Measurements from ENCODE around the gene LLGL2. TPM values are rescaled to one million over a fixed set of nuclear protein-coding genes. Genes with fewer than 3 reads are reported as not detected.

Gene LLGL2
- total RNA-seq, 6 donors from 2014 or later: 113 to 256 (median 175) TPM

DNA sequence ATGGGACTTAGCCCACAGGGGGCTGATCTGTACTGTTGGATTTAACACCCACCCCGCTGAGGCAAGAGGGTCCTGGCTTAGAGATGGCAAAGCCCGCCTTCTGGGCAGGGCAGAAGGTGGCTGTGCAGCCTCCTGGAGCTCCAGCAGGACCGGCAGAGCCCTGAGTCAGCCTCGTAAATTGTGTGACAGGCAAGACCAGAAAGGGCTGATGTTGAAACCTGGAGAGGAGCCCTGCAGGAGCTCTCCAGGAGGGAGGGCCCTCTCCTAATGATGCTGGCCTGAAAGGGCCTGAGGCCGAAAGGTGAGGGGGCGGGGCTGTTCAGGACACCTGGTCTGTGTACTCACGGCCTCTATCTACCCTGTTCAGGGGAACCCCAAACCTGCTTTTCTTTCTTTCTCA lies 39.6 kb downstream of the LLGL2 start:
- Histone ChIP-seq H3K27ac (no peak overlapping the region), H3K4me3 (no peak overlapping the region), H3K4me1 (no peaks in the 10 kb centered on the region), H3K27me3 (no peaks in the 10 kb centered on the region), H3K36me3 (peaks cover 3 to 65% (median 44%) of the 10 kb centered on the region in 4 donors), H3K9me3 (no peaks in the 10 kb centered on the region)
- no peak for DNase-seq
- ATAC-seq (ENCODE audit: low FRiP score in 2 of 2): no peak
- WGBS, 2 donors: 85 to 93% methylated on average over 6 of the region's 7 CpGs
- no peak for TF ChIP-seq POLR2A (IDR thresholded peaks at IDR 0.05)
- TF ChIP-seq CTCF (IDR thresholded peaks at IDR 0.05): no peak
- no peak for TF ChIP-seq EP300 (IDR thresholded peaks at IDR 0.05)

- Histone ChIP-seq H3K4me3 (no peak overlapping the region), H3K9me3 (no peaks in the 10 kb centered on the region), H3K4me1 (no peaks in the 10 kb centered on the region), H3K27me3 (no peaks in the 10 kb centered on the region), H3K36me3 (peaks cover 3 to 69% (median 48%) of the 10 kb centered on the region in 4 donors), H3K27ac (no peak overlapping the region)
- DNase-seq: no peak
- ATAC-seq (ENCODE audit: low FRiP score in 2 of 2): no peak
- TF ChIP-seq EP300 (IDR thresholded peaks at IDR 0.05) (no peak), POLR2AphosphoS5 (IDR thresholded peaks at IDR 0.05) (no peak), CTCF (IDR thresholded peaks at IDR 0.05) (no peak), POLR2A (IDR thresholded peaks at IDR 0.05) (no peak)
- WGBS, 2 donors: 91 to 100% methylated on average over 1 to 6 of the region's 6 CpGs
Observed at GRCh38 chr17:75565618-75566017, 40.1 kb downstream of the LLGL2 start.

- 85 to 88% methylated on average over 6 of the region's 6 CpGs for WGBS, 2 donors
- DNase-seq (no peak), ATAC-seq (ENCODE audit: low FRiP score in 2 of 2) (no peak)
- Histone ChIP-seq H3K4me1 (no peaks in the 10 kb centered on the region), H3K27me3 (no peaks in the 10 kb centered on the region), H3K36me3 (peaks cover 3 to 77% (median 56%) of the 10 kb centered on the region in 4 donors), H3K9me3 (no peaks in the 10 kb centered on the region), H3K27ac (no peak overlapping the region), H3K4me3 (no peak overlapping the region)
- TF ChIP-seq CTCF (IDR thresholded peaks at IDR 0.05): no peak
- TF ChIP-seq POLR2AphosphoS5 (IDR thresholded peaks at IDR 0.05): no peak
- TF ChIP-seq POLR2A (IDR thresholded peaks at IDR 0.05): no peak
- no peak for TF ChIP-seq EP300 (IDR thresholded peaks at IDR 0.05)
Observed at GRCh38 chr17:75566416-75566815, 40.9 kb downstream of the LLGL2 start.

DNA sequence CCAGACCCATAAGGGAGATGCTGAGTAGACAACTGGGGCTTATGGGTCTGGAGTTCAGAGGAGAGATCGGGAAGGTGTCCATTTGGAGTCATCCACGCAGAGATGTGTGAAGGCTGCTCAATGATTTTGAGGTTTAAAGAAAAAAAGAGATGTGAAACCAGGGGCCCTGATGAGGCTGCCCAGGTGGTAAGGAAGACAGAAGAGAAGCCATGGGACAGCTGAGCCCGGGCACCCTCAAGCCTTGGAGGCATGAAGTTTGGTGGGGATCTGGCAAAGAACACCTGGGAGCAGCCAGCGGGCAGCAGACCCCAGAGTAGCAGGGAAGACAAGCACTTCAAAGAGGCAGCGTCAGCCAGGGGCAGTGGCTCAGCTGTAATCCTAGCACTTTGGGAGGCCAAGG lies 41.3 kb downstream of the LLGL2 start:
- no peak for DNase-seq
- WGBS, 2 donors: 81 to 95% methylated on average over 5 of the region's 5 CpGs
- Histone ChIP-seq H3K4me3 (no peak overlapping the region), H3K27ac (no peak overlapping the region), H3K27me3 (no peaks in the 10 kb centered on the region), H3K4me1 (no peaks in the 10 kb centered on the region), H3K36me3 (peaks cover 3 to 82% (median 60%) of the 10 kb centered on the region in 4 donors), H3K9me3 (no peaks in the 10 kb centered on the region)
- no peak for ATAC-seq (ENCODE audit: low FRiP score in 2 of 2)
- TF ChIP-seq POLR2AphosphoS5 (IDR thresholded peaks at IDR 0.05) (no peak), CTCF (IDR thresholded peaks at IDR 0.05) (no peak), POLR2A (IDR thresholded peaks at IDR 0.05) (no peak), EP300 (IDR thresholded peaks at IDR 0.05) (no peak)

GRCh38 chr17:75568412-75569255 lies 43.1 kb downstream of the LLGL2 start:
- ATAC-seq (ENCODE audit: low FRiP score in 2 of 2): no peak
- Histone ChIP-seq H3K27ac (no peak overlapping the region), H3K27me3 (no peaks in the 10 kb centered on the region), H3K9me3 (no peaks in the 10 kb centered on the region), H3K4me1 (no peaks in the 10 kb centered on the region), H3K4me3 (no peak overlapping the region), H3K36me3 (peaks cover 3 to 81% (median 63%) of the 10 kb centered on the region in 4 donors)
- TF ChIP-seq EP300 (IDR thresholded peaks at IDR 0.05): no peak
- no peak for TF ChIP-seq CTCF (IDR thresholded peaks at IDR 0.05)
- TF ChIP-seq POLR2AphosphoS5 (IDR thresholded peaks at IDR 0.05): no peak
- TF ChIP-seq POLR2A (IDR thresholded peaks at IDR 0.05): no peak
- no peak for DNase-seq
- WGBS, 2 donors: 97% methylated on average over 22 to 24 of the region's 31 CpGs

All from upper lobe of left lung (tissue), 6 donors.